SK-N-SH treated with all-trans-retinoic acid at 6 μM for 48 hours (cell line): ENCODE results near the gene DUSP6.

Experiments
- ATAC-seq: fragments of 200-7000 bp; cut with Tn5 transposase; 3 replicates; pipeline ENCODE4 v1.9.1; 2020; ENCODE audit warnings: mild to moderate bottlenecking, moderate library complexity
- ARNTL ChIP-seq: fragments of 450-650 bp; formaldehyde crosslinking; IDR thresholded peaks from 2 replicates; pipeline ENCODE4 v1.5.0; 2020; ENCODE audit warnings: low read depth, mild to moderate bottlenecking, moderate library complexity, borderline replicate concordance
- BACH2 ChIP-seq: fragments of 250-450 bp; sonication (Bioruptor Pico); IDR thresholded peaks from 2 replicates; pipeline ENCODE4 v1.9.0; 2021; ENCODE audit warnings: mild to moderate bottlenecking, borderline replicate concordance
- CREB5 ChIP-seq: fragments of 250-450 bp; sonication (Bioruptor Pico); IDR thresholded peaks from 2 replicates; pipeline ENCODE4 v1.5.1; 2020; ENCODE audit warnings: low read depth, mild to moderate bottlenecking, moderate library complexity
- CSDC2 ChIP-seq: fragments of 250-450 bp; sonication (Bioruptor Pico); IDR thresholded peaks from 2 replicates; pipeline ENCODE4 v1.5.0; 2020; ENCODE audit warnings: mild to moderate bottlenecking, moderate library complexity
- GLIS3 ChIP-seq: fragments of 250-450 bp; sonication (Bioruptor Pico); IDR thresholded peaks from 2 replicates; pipeline ENCODE4 v1.5.0; 2020; ENCODE audit warnings: mild to moderate bottlenecking, moderate library complexity
- ISL1 ChIP-seq: fragments of 250-450 bp; sonication (Bioruptor Pico); IDR thresholded peaks from 2 replicates; pipeline ENCODE4 v2.1.2; 2022; ENCODE audit warnings: mild to moderate bottlenecking, moderate library complexity
- OSR1 ChIP-seq: fragments of 250-450 bp; sonication (Bioruptor Pico); IDR thresholded peaks from 2 replicates; pipeline ENCODE4 v1.8.0; 2022; ENCODE audit warnings: moderate library complexity, mild to moderate bottlenecking, inconsistent platforms
- PPARA ChIP-seq: fragments of 250-450 bp; sonication (Bioruptor Pico); IDR thresholded peaks from 2 replicates; pipeline ENCODE4 v1.5.0; 2020; ENCODE audit warnings: mild to moderate bottlenecking, borderline replicate concordance
- RARB ChIP-seq: fragments of 250-450 bp; sonication (Bioruptor Pico); IDR thresholded peaks from 2 replicates; pipeline ENCODE4 v1.8.0; 2021; ENCODE audit warnings: mild to moderate bottlenecking, moderate library complexity
- SNAI2 ChIP-seq: fragments of 250-450 bp; sonication (Bioruptor Pico); IDR thresholded peaks from 2 replicates; pipeline ENCODE4 v1.5.0; 2020; ENCODE audit warnings: mild to moderate bottlenecking, moderate library complexity
- TCF4 ChIP-seq: fragments of 250-450 bp; sonication (Bioruptor Pico); IDR thresholded peaks from 2 replicates; pipeline ENCODE4 v1.8.0; 2021; ENCODE audit warnings: mild to moderate bottlenecking, moderate library complexity, borderline replicate concordance
- TOX ChIP-seq: fragments of 250-450 bp; sonication (Bioruptor Pico); IDR thresholded peaks from 2 replicates; pipeline ENCODE4 v1.8.0; 2021; ENCODE audit warnings: mild to moderate bottlenecking, moderate library complexity, borderline replicate concordance
- TSHZ2 ChIP-seq: fragments of 250-450 bp; sonication (Bioruptor Pico); IDR thresholded peaks from 2 replicates; pipeline ENCODE4 v1.5.0; 2020; ENCODE audit warnings: mild to moderate bottlenecking, moderate library complexity
- ZC3H10 ChIP-seq: fragments of 250-450 bp; sonication (Bioruptor Pico); IDR thresholded peaks from 2 replicates; pipeline ENCODE4 v1.5.1; 2021; ENCODE audit warnings: mild to moderate bottlenecking, moderate library complexity
- ZFP3 ChIP-seq: fragments of 250-450 bp; sonication (Bioruptor Pico); IDR thresholded peaks from 2 replicates; pipeline ENCODE4 v1.5.0; 2020; ENCODE audit warnings: mild to moderate bottlenecking, moderate library complexity
- ZFP30 ChIP-seq: fragments of 450-650 bp; formaldehyde crosslinking; IDR thresholded peaks from 2 replicates; pipeline ENCODE4 v1.5.0; 2022; ENCODE audit warnings: mild to moderate bottlenecking, moderate library complexity
- ZNF565 ChIP-seq: fragments of 450-650 bp; formaldehyde crosslinking; conservative IDR thresholded peaks from 2 replicates; pipeline ENCODE4 v1.5.0; 2020; ENCODE audit warnings: low read depth, mild to moderate bottlenecking, moderate library complexity
- ZNF70 ChIP-seq: fragments of 450-650 bp; formaldehyde crosslinking; IDR thresholded peaks from 2 replicates; pipeline ENCODE4 v1.5.0; 2020; ENCODE audit warnings: mild to moderate bottlenecking, moderate library complexity
- ZNF8 ChIP-seq: fragments of 450-650 bp; formaldehyde crosslinking; IDR thresholded peaks from 2 replicates; pipeline ENCODE4 v1.5.0; 2020; ENCODE audit warnings: mild to moderate bottlenecking, moderate library complexity
- TF ChIP-seq, protein P1 (sequence below): fragments of 250-450 bp; sonication (Bioruptor Pico); IDR thresholded peaks from 2 replicates; pipeline ENCODE4 v1.8.0; 2020; ENCODE audit warnings: mild to moderate bottlenecking, moderate library complexity, borderline replicate concordance
- TF ChIP-seq, protein P2 (sequence below): fragments of 250-450 bp; sonication (Bioruptor Pico); IDR thresholded peaks from 2 replicates; pipeline ENCODE4 v1.8.0; 2021; ENCODE audit warnings: low read depth, mild to moderate bottlenecking, moderate library complexity, borderline replicate concordance

DUSP6 gene

DNA sequence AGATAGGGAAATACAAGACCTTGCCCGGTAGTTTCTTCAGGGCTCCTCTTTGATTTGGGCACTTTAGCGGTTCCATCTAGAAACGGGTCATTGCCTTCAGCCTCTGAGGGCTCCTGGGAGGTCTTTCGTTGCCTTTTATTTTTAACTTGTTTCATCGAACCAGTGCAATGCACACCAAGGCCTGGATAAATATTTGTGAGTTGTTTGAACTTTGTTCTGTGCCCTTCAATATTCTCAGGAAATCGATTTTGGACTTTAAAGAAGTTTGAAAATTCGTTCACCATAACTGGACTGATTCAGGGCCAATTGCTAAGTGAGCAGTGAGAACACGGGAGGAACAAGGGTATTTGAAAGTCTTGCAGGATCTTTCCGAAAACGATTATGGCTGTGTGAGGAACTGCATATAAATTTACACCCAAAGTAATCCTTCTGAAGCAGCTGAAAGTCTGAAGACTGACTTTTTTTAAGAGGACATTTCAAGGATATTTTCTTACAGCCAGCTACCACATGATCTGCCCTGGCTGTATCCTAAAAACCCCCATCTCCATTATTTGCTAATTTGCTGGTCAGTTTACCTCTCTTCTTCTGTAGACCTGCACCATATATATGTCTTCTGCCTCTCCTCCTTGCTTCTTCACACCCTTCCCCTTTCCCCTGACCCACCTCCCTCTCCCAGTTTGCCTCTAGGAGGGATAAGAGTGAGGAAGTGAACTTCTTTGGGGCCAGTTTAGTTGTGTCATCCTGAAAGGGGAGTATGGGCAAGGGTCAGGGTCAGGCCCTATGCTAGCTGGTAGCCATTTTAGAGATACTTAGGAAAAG lies 8.0 kb downstream of the DUSP6 start:
- no peak for TF ChIP-seq ZNF8 (CRISPR knock-in tag)
- no peak for TF ChIP-seq ZFP30
- no peak for TF ChIP-seq BACH2
- no peak for TF ChIP-seq GLIS3
- TF ChIP-seq ZFP3: no peak
- no peak for TF ChIP-seq ZNF70 (CRISPR knock-in tag)
- no peak for TF ChIP-seq PPARA
- TF ChIP-seq, protein P1, sequence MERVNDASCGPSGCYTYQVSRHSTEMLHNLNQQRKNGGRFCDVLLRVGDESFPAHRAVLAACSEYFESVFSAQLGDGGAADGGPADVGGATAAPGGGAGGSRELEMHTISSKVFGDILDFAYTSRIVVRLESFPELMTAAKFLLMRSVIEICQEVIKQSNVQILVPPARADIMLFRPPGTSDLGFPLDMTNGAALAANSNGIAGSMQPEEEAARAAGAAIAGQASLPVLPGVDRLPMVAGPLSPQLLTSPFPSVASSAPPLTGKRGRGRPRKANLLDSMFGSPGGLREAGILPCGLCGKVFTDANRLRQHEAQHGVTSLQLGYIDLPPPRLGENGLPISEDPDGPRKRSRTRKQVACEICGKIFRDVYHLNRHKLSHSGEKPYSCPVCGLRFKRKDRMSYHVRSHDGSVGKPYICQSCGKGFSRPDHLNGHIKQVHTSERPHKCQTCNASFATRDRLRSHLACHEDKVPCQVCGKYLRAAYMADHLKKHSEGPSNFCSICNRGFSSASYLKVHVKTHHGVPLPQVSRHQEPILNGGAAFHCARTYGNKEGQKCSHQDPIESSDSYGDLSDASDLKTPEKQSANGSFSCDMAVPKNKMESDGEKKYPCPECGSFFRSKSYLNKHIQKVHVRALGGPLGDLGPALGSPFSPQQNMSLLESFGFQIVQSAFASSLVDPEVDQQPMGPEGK (CRISPR knock-in tag): no peak
- no peak for TF ChIP-seq TSHZ2 (CRISPR knock-in tag)
- no peak for TF ChIP-seq ISL1 (CRISPR knock-in tag)
- TF ChIP-seq CREB5 (CRISPR knock-in tag): no peak
- TF ChIP-seq ZNF565: no peak
- no peak for TF ChIP-seq ZC3H10 (CRISPR knock-in tag)
- TF ChIP-seq TCF4 (CRISPR knock-in tag): no peak
- TF ChIP-seq, protein P2, sequence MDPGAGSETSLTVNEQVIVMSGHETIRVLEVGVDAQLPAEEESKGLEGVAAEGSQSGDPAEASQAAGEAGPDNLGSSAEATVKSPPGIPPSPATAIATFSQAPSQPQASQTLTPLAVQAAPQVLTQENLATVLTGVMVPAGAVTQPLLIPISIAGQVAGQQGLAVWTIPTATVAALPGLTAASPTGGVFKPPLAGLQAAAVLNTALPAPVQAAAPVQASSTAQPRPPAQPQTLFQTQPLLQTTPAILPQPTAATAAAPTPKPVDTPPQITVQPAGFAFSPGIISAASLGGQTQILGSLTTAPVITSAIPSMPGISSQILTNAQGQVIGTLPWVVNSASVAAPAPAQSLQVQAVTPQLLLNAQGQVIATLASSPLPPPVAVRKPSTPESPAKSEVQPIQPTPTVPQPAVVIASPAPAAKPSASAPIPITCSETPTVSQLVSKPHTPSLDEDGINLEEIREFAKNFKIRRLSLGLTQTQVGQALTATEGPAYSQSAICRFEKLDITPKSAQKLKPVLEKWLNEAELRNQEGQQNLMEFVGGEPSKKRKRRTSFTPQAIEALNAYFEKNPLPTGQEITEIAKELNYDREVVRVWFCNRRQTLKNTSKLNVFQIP (CRISPR knock-in tag): no peak
- TF ChIP-seq TOX: no peak
- TF ChIP-seq CSDC2: no peak
- no peak for TF ChIP-seq RARB (CRISPR knock-in tag)
- TF ChIP-seq ARNTL (CRISPR knock-in tag): no peak
- peak; percentile 5; the same call in 2 of the 3 replicates for ATAC-seq

DNA sequence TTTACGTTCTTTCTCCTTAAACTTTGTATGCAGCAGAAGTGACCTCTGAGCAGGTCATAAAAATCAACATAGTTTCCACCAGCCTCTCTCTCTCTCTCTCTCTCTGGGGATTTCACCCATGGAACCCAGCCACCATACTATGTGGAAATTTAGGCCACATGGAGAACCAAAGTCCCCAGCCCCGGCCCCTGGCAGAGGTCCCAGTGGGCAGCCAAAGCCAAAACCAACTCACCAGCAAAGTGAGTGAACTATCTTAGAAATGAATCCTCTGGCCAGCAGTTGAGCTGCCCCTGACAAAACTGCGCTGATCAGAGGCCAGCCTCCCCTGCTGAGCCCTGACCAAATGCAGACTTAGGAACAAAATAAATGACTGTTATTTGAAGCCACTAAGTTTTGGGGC lies 9.2 kb downstream of the DUSP6 start:
- no peak for ATAC-seq
- TF ChIP-seq OSR1 (CRISPR knock-in tag) (no peak), TOX (no peak), ZC3H10 (CRISPR knock-in tag) (no peak), ARNTL (CRISPR knock-in tag) (no peak), ZNF565 (no peak), ZFP3 (no peak)
- TF ChIP-seq, all 23 proteins: peak for 0

GRCh38 chr12:89340861-89341260 lies 11.4 kb downstream of the DUSP6 start:
- TF ChIP-seq TCF4 (CRISPR knock-in tag) (no peak), ZNF565 (no peak), BACH2 (no peak), SNAI2 (CRISPR knock-in tag) (no peak)
- TF ChIP-seq, protein P2 (CRISPR knock-in tag): no peak
- ATAC-seq: no peak
